ENCODE measurements around the gene ANKRD35. TPM values are rescaled to one million over a fixed set of nuclear protein-coding genes. Genes with fewer than 3 reads are reported as not detected.
"Not testable (repeated sequence)": the region's sequence is repeated elsewhere in the genome, so short reads cannot be mapped to it uniquely, and the experiment has no call there.

The ANKRD35 gene
- total RNA-seq, 1 experiment from 2014 or later = not detected

DNA sequence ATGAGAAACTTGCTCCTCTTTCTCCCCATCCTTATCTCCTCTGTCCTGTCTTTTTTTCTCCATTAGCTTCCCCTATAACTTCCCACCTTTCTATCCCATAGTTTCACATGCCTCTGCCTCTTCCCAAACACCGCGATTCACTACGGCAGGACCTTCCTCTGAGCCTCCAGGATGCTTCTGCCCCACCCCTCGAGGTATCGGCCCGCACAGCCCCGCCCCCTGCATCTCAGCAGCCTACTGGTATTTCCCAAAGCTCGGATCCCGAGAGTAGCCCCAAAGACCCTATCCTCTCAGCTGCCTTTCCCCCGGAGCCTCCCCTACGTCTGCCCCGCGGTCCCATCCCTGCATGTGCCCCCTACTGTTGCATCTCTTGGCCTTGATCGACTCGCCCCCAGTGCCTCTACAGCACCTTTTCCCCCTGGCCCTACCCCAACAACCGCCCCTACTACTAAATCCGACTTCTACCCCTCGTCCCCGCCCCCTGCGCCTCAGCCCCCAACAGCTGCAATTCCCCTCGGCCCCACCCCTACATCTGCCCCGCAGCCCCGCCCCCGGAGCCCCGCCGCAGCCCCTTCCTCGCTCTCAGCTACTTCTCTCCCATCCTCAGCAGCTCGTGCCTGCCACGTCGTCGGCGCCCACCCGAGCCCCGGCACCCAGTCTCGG is 27.3 kb downstream of the ANKRD35 start:
- DNase-seq (ENCODE audit: low spot score) = peak; percentile 61

DNA sequence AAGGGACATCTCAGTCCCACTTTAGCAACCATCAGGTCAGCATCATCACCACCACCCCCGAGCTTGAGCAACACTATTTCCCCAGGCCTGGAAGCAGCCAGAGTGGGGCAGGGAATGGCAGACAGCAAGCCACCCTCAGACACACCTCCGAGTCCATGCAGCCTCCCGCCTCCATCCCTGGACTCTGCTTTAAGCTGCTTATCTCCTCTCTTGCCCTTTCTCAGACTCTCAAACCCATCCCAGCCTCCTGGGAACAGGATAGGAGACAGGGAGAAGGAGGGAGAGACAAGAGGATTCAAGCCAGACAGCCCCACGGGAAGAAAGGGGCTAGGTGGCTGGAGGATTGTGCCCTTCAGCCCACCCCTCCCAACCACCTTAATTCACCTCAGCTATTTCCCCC is 28.5 kb downstream of the ANKRD35 start:
- no peak for DNase-seq (ENCODE audit: low spot score)

DNA sequence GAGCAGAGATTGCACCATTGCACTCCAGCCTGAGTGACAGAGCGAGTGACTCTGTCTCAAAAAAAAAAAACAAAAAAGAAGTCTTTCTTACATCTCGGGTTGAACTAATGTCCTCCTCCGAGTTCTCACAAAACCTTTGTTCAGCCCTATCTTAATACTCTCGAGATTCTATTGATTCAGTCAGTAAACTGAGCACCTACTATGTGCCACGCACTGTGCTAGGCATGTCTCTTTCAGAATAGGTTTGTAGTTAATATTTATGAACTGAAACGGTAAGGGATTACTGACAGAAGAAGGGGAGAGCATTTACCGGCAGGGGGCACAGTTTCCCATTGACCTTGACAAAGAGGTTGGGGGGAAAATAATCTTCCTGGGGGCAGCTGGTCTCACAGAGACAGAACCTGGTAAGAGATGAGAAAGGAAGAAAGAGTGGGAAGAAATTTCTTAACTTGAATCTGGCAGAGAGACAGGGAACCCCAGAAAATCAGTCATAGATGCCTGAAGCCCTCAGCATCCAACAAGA is 30.2 kb downstream of the ANKRD35 start:
- no peak for DNase-seq (ENCODE audit: low spot score)

DNA sequence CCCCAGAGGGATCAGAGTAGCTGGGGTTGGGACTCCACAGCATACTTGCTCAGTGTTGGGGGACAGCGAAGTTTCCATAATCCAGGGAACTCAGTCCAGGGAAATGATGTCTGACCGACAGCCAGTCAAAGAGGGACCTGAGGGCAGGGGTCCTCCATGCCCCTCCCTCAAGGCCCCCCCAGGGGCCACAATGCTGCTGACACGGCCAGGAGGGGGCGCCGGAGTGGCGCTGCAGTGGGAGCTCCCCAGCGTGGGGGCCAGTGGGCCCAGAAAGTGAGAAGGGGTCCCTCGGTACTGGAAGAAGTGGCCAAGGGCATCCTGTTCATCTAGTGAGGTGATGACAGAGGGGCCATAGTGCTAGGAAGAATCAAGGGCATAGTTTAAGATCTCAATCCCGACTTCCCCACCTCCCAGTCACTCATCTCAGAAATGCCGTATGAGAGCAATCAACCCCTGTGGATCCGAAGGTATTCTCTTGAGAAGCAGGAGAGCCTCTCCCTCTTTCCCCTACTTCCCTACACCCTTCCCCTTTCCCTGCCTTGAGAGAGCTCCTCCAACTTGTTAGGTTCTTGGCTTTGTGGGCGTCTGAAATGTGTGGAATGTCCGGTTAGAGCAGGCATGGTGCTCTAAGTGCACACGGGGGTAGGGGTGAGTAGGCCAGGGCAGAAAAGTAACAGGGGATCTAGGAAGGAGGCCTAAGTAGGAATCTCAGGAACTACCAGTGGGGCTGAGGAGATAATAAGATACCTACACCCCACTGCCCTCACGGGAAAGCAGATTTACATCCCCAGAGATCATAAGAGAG is 36.1 kb downstream of the ANKRD35 start:
- DNase-seq (ENCODE audit: low spot score) = peak; percentile 90

DNA sequence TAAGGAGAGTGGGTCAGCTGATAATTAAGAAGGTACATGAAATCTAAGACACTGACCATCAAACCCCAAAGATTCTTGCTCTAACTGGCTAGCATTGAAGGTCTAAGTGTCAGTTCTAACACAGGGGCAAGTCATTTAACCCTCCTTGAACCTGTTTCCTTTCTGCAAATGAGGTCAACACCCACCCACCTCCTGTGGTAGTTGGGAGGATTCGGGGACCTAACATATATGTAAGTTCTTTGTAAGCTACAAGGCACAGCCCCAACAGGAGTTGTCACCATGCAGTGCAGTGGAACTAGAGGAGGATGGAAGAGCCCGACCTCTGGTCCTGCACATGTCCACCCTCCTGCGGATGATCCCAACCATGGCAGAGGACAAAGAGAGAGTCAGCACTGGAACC is 37.8 kb downstream of the ANKRD35 start:
- no peak for DNase-seq (ENCODE audit: low spot score)

DNA sequence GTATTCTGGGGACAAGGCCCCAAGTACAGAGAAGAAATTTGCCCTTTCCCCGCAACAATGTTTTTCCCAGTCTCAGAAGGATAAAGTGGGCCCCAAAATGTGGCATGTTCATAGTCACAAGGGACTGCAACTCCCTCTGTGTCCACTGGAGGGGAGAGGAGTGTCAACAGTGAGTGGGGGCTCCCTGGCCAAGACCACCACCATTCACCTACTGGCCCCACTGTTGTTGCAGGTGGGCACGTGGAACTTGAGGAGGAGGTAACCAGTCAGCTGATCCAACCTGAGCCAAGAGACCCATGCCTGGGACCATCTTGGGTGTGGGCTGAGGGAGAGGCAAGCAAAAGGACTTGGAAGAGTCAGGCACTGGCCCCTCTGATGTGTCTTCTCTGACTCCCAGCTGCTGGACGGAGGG is 39.5 kb downstream of the ANKRD35 start:
- peak; percentile 25 for DNase-seq (ENCODE audit: low spot score)

DNA sequence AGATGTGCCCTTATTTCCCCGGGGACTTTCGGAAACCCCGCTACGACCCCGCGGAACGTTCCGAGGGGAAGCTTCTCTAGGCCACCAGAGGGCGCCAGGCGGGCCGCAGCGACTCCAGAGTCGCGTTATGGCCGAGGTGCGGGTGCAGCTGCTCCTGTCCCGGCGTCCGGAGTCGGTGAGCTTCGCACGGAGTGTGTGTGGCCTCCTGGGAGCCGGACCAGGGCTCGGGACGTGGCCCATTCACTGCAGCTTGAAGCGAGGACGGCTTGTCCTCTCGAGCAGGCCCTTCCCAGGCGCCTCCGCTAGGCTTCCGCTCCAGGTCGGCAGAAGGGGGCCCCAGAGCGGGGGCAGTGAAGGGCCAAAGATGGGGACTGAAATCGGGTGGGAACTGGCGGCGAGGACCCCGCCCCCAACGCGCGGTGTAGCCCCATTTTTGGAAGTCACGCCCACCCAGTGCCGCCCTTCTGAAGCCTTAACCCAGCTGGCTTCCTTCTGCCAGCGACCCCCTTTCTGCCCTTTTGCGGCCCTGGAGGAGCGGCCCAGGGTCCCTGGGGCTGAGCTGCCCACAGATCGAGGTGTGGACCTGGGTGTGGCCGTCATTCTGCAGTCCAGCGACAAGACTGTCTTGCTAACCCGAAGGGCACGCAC is 40.0 kb downstream of the ANKRD35 start, which contains the start of gene NUDT17:
Gene NUDT17, plus strand, starts transcription at position 117 of the 648 bp plus-strand sequence. Its CDS starts 11 bp downstream, at position 128.
- DNase-seq (ENCODE audit: low spot score) = peak; percentile 62

DNA sequence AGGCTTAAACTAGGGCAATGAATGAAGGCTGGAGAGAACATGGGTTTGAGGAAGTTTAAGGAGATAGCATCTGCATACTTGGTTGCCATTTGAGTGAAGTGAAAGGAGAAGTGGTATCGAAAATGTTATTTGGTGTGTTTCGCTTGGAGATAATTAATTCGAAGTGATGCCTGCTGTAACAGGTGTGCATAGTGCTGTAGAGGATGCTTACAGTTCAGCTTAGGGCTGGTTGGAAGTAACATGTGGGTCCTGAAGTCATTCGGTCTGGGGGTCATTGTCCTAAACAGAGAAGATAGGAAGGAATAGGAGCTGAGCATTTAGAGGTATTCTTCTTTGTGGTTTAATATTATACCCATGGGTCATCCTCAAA is 40.5 kb downstream of the ANKRD35 start:
- DNase-seq (ENCODE audit: low spot score) = no peak

DNA sequence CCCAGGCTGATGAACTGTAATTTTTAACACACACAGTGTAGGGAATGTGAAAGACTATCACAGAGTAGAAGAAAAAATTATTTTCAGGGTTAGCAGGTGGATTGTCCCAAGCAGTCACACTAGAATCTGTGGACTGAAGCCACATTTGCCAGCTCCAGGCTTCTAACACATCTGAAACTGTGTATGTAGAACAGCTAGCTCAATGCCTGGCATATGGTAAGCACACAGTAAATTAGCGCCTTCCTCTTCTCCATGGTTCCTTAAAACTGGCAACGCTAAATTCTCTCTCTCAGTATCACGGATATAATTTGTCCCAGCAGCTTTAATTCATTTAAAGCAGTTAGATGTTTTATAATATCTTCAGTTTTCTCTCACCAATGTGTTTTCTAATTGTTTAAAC is 42.6 kb downstream of the ANKRD35 start:
- no peak for DNase-seq (ENCODE audit: low spot score)

DNA sequence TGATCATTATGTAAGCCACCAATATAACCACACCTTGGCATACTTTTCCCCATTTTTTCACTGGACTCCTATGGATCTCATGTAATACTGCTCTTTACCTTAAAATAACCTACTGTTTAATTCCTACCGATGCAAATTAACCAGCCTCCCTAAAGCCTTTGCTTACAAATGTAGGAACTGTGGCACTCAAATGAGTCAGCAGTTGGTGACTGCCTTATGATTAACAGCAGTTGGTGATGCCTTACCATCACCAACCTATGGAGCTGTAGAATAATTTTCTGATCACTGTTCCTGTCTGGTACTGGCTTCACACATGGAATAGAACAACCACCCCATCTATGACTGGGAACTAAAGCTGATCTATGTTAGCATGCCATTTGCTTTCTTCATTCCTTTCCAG is 48.0 kb downstream of the ANKRD35 start:
- no peak for DNase-seq (ENCODE audit: low spot score)

DNA sequence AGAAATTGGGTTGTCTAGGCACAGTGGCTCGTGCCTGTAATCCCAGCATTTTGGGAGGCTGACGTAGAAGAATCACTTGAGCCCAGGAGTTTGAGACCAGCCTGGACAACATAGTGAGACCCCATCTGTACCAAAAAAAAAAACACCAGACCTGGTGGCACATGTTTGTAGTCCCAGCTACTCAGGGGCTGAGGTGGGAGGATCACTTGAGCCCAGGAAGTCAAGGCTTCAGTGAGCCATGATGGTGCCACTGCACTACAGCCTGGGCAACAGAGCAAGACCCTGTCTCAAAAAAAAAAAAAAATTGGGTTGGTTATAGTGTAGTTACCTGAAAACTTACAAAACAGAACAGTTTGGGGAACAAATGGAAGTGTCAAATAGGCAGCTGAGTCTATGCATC is 54.9 kb downstream of the ANKRD35 start:
- DNase-seq (ENCODE audit: low spot score) = not testable (repeated sequence)

DNA sequence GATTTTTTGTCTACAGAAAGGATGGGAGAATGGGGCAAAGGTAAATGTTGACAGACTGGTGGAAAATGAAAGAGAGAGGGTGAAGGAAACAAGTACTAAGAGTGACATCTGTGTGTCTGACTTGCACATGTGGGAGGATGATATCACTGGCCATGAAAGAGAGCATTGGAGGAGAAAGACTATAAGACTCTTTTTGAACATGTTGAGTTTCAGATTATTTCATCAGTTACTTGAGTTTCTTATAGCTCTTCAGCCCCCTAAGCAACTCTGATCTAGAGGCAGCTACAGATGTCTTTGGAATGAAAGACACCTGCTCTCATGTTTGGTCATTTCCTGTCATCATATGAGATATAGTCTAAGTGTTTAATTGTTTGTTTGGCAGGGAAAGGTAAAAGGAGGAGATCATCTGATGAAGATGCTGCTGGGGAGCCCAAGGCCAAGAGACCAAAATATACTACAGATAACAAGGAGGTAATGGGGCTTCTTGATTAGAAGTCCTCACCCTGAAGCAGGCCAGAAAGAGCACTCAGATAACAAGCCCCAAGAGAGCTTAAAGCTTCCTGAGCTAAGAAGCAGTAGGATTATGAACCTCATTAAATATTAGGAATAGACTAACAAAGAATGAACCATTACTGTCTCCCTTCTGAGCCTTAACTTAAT is 57.2 kb downstream of the ANKRD35 start:
- no peak for DNase-seq (ENCODE audit: low spot score)

DNA sequence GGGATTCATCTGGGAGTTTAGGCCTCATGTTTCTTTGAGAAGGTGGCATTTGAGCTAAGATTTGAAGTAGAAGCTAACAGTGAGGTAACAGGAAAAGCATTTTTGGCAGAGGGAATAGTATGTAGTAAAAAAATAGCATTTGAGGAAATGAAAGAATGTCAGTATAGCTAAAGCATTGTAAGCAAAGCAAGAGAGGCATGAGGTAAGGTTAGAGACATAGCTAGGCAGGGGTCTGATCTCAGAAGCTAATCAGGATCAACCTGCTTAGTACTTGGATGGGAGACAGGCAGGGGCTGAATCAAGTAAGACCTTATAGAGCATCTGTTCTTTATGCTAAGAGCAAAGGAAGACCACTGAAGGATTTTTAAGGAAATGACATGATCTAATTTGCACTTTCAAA is 57.7 kb downstream of the ANKRD35 start:
- DNase-seq (ENCODE audit: low spot score) = no peak

DNA sequence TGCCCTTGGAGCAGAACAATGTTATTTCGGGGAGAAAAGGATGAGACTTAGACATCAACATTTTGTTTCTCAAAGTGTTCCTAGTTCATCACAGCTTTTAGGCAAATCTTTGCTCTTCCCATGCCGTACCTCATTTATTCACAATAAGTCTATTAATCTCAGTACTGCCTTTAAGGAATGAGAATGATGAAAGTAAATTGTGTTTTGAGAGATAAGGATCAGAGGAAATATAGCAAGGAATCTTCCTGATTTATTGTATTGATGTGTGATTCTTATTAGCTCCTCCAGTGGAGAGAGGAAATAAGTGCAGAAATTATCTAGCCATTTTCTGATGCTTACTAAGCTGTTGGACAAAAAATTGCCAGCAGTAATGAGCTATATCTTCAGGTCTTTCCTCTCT is 59.6 kb downstream of the ANKRD35 start:
- DNase-seq (ENCODE audit: low spot score) = no peak

DNA sequence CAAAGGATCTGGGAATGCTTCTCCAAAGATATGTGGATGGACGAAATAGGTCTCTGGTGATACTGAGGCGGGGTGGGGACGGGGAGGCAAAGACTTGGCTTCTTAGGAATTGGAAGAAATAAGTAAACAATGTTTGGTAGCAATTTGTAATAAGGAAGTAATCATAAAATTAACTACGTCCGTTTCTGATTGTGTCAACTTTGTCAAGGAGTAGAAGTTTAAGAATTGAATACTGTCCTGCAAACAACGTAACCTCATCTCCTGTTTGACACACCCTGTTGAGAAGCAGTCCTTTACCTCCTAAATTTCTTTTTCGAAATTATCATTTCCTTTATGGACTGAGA is 61.2 kb downstream of the ANKRD35 start:
- DNase-seq (ENCODE audit: low spot score) = no peak

DNA sequence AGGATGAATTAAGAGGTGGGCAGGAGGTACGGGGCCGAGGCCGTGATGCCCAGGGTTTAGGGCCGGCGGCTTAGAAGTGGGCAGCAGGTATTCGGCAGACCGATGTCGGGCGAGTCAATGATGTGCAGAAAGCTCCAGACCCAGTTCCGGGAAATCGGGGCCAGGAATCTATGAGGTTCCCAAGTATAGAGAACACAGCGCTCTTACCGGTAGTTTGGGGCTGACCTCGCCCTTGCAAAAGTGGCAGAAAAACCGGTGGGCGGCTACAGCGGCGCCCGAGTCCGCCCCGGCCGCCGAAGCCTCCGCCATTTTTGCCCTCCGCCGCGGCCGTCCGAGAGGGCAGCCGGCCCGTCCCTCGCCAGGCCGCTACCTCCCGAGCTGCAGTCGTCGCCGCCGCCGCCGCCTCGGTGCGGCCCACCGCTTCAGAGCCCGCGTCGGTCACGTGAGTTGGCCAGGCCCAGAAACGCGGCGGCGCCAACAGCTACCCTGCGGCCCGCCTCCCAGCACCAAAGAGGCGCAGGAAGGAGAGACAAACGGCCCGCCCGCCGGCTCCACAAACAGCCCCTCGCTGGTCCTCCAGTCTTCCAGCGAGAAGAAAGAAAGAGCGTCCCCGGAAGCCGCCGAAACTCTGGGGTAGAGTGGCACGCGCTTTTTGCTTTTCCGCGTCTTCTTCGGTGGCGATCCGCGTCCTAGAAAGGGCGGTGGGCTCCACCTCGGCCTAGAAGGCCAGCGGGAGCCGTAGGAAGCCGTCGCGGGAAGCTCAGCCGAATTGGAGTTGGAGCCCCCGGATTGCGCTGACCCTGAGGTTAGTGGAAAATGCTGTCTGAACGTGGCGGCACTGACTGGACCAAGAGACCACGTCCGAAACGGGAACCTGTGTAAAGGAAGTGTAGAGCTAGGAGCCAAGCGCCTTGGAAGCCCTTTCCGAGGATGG is 61.8 kb downstream of the ANKRD35 start, which contains the start of the genes POLR3C and RNF115:
Gene POLR3C, plus strand, starts transcription at position 636 of the 934 bp plus-strand sequence. CDS start 1,577 bp downstream, outside the sequence.
Gene RNF115, minus strand, starts transcription at position 531 of the 934 bp plus-strand sequence. Its CDS starts 222 bp downstream, at position 309.
- peak; percentile 90 for DNase-seq (ENCODE audit: low spot score)

DNA sequence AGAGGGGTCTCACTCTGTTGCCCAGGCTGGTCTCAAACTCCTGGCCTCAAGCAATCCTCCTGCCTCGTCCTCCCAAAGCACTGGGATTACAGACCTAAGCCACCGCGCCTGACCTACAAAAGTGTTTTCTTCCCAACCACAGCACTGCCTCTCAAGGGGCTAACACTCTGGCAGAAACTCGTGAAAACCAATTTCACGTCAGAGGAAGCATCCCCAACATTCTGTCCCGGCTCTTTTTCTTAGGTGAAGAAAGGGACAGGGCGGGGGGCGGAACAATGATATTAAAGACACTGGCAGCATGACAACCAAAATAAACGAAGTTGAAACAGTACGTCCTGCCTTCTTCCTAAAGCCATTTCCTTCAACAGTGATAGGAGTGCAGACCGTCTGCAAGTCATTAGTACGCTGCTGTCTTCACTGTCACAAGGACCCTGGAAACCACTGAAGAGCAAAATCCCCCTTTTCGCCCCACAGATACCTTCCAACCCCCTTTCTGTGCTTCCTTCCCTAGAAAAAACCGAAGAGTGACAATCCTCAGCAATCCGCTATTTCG is 62.8 kb downstream of the ANKRD35 start:
- not testable (repeated sequence) for DNase-seq (ENCODE audit: low spot score)

DNA sequence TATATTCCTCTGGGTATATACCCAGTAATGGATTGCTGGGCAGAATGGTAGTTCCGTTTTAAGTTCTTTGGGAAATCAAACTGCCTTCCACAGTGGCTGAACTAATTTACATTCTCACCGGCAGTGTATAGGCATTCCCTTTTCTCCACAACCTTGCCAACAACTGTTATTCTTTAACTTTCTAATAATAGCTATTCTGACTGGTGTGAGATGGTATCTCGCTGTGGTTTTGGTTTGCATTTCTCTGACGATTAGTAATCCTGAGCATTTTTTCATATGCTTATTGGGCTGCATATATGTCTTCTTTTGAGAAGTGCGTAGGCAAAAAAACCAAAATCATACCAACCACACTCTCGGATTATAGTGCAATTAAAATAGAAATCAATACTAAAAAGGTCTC is 67.6 kb downstream of the ANKRD35 start:
- DNase-seq (ENCODE audit: low spot score) = peak; percentile 65
